ENCODE measurements around the gene MAG.

GRCh38 chr19:35296644-35297514 is 4.9 kb downstream of the MAG start:
- no peak for TF ChIP-seq CTCF (IDR thresholded peaks at IDR 0.05)
- no peak for TF ChIP-seq POLR2A (IDR thresholded peaks at IDR 0.05)

Measured in transverse colon (tissue), 3 donors.